ENCODE data around the gene ABTB2.

DNA sequence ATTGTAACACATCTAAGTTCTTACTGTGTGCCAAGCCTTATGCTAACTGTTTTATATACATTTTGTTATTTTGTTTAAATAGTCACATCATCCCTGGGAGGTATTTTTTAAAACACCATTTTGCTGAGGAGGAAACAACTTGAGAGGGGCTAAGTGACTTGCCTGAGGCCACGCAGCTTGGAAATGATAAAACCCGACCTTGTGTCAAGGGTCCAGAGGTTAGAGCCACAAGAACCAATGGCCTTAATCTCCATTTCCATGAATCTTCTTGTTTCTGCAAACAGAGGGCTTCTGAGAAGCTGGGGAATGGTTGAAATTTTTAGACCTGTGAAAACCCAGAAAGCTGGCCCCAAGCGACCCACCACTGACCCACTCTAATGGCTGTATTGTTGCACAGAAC, 16.7 kb downstream of the ABTB2 start:
- TF ChIP-seq NFIC (IDR thresholded peaks at IDR 0.05; ENCODE audit: borderline replicate concordance) (no peak), CTCF (IDR thresholded peaks at IDR 0.05) (no peak), TAF1 (IDR thresholded peaks at IDR 0.05; ENCODE audit: borderline replicate concordance, low read depth, low read length) (no peak)

Measured in SK-N-SH (cell line).